ENCODE measurements around the gene AGMAT. TPM values are rescaled to one million over a fixed set of nuclear protein-coding genes. Genes with fewer than 3 reads are reported as not detected.
A peak's percentile ranks its signal among the peaks of the same experiment; 100 is the strongest.

AGMAT gene
- total RNA-seq, 1 donor = 2.6 TPM

- TF ChIP-seq, protein P1, sequence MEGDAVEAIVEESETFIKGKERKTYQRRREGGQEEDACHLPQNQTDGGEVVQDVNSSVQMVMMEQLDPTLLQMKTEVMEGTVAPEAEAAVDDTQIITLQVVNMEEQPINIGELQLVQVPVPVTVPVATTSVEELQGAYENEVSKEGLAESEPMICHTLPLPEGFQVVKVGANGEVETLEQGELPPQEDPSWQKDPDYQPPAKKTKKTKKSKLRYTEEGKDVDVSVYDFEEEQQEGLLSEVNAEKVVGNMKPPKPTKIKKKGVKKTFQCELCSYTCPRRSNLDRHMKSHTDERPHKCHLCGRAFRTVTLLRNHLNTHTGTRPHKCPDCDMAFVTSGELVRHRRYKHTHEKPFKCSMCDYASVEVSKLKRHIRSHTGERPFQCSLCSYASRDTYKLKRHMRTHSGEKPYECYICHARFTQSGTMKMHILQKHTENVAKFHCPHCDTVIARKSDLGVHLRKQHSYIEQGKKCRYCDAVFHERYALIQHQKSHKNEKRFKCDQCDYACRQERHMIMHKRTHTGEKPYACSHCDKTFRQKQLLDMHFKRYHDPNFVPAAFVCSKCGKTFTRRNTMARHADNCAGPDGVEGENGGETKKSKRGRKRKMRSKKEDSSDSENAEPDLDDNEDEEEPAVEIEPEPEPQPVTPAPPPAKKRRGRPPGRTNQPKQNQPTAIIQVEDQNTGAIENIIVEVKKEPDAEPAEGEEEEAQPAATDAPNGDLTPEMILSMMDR (IDR thresholded peaks at IDR 0.05; ENCODE audit: insufficient read depth, low read depth, low read length) = no peak
- no peak overlapping the region for H3K4me3 ChIP-seq (ENCODE audit: low read depth, low read length)
- no peak for DNase-seq (ENCODE audit: low read depth)
Measured at GRCh38 chr1:15558516-15558915, 26.3 kb downstream of the AGMAT start.

- no peak overlapping the region for H3K4me3 ChIP-seq (ENCODE audit: low read depth, low read length)
- TF ChIP-seq, protein P1 (IDR thresholded peaks at IDR 0.05; ENCODE audit: insufficient read depth, low read depth, low read length) = no peak
- DNase-seq (ENCODE audit: low read depth) = no peak
Measured at GRCh38 chr1:15557594-15557993, 27.3 kb downstream of the AGMAT start.

DNA sequence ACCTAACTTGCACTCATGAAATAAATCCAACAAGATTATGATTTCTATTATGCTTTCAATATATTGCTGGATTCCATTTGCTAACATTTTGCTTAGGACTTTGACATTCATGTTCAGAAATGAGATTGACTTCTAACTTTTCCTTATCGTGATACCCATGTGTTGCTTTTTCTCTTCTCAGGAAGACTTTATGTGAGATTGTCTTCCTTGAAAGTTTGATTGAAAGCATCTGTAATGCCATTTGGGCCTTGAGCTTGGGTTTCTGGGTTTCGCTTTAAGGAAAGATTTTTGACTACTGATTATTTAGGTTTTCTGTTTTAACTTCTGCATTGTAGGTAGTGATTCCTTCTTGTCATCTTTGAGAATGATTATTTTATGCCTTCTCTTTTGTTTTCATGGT lies 27.8 kb downstream of the AGMAT start:
- TF ChIP-seq, protein P1 (IDR thresholded peaks at IDR 0.05; ENCODE audit: insufficient read depth, low read depth, low read length) = no peak
- no peak overlapping the region for H3K4me3 ChIP-seq (ENCODE audit: low read depth, low read length)
- DNase-seq (ENCODE audit: low read depth) = no peak

GRCh38 chr1:15550573-15550972 lies 34.3 kb downstream of the AGMAT start:
- TF ChIP-seq, protein P1 (IDR thresholded peaks at IDR 0.05; ENCODE audit: insufficient read depth, low read depth, low read length) = no peak
- H3K4me3 ChIP-seq (ENCODE audit: low read depth, low read length) = no peak overlapping the region
- DNase-seq (ENCODE audit: low read depth) = no peak

DNA sequence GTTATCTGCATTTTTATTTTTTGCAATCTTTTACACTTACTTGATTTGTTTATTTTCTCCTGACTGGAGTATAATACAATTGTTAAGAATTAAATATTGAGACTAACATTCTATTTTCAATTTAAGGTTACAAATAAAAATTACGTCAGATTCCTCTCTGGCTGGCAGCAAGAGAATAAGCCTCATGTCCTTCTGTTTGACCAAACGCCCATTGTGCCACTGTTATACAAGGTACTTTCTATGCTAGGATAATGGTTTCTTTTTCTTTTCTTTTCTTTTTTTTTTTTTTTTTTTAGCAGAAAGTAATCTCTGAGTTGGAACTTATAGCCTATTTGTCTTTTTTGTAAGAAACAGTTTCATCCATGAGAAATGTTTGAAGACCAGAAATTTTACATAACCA lies 38.2 kb downstream of the AGMAT start:
- DNase-seq (ENCODE audit: low read depth) = no peak
- H3K4me3 ChIP-seq (ENCODE audit: low read depth, low read length) = no peak overlapping the region
- TF ChIP-seq, protein P1 (IDR thresholded peaks at IDR 0.05; ENCODE audit: insufficient read depth, low read depth, low read length) = no peak

DNA sequence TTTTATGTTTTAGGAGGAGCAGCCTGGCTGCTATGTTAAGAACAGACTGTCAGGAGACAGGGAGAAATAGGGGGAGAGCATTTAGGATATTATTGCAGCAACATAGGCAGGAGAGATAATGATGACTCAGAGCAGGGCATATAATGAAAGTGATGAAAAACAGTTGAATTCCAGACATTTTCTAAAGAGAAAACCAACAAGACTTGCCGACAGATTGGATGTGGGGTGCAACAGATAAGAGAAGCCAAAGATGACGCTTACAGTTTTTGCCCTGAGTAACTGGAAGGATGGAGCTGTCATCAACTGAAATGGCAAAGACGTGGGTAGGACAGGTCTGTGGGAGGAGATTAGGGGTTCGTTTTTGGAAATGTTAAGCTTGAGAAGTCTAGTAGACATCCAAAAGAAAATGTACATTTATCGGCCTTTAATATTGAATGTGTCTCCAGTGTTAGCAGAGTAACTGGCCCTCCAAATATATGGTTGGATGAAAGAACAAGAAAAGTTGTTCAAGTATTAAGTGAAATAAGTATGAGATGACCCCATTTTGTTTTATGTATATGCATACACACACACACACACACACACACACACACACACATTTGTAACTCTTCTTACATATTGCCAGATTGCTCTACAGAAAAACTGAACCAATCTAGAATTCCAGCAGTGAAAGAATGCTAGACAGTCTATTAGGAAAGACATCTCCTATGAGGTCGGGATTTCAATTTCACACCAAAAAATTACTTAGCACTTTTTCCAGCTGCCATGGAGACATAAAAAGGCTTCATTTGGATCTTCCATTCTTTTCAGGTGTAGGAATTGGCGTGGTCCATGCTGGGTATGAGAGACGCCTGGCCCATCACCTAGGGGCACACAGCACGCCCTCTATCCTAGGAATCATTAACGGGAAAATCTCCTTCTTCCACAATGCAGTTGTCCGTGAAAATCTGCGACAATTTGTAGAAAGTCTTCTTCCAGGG lies 41.0 kb downstream of the AGMAT start:
- no peak overlapping the region for H3K4me3 ChIP-seq (ENCODE audit: low read depth, low read length)
- TF ChIP-seq, protein P1 (IDR thresholded peaks at IDR 0.05; ENCODE audit: insufficient read depth, low read depth, low read length) = no peak
- DNase-seq (ENCODE audit: low read depth) = peak; percentile 91
